Bronchial epithelial cell (primary cell): ENCODE data around the gene RNF5. TPM values are rescaled to one million over a fixed set of nuclear protein-coding genes. Genes with fewer than 3 reads are reported as not detected.
A peak's percentile ranks its signal among the peaks of the same experiment; 100 is the strongest.

Experiments used
- DNase-seq: peaks from one replicate; pipeline ENCODE4 v3.0.0-alpha.2; 2010; ENCODE audit warnings: low read depth
- FAIRE-seq: peaks from 2 replicates; lab custom pipeline; 2011; peaks lifted over from hg19 to GRCh38; lab: Jason Lieb, UNC
- H3K27me3 ChIP-seq: 2 replicates; pipeline ENCODE4 v1.5.1; 2011; ENCODE audit warnings: low read length; ENCODE audit not compliant: control insufficient read depth, insufficient read depth
- H3K36me3 ChIP-seq: 2 replicates; pipeline ENCODE4 v1.5.1; 2011; ENCODE audit warnings: low read length; ENCODE audit not compliant: control insufficient read depth, insufficient read depth
- H3K4me3 ChIP-seq: 2 replicates; pipeline ENCODE4 v1.5.1; 2011; ENCODE audit warnings: mild to moderate bottlenecking, low read depth, low read length, control low read depth
- total RNA-seq: library from RNA; depleted of rRNA; stranded (reverse); fragments of >200 nt; gene quantifications from 2 replicates; pipeline ENCODE4 v1.2.1, GENCODE V29; 2014
- TF ChIP-seq, protein P1 (sequence below): IDR thresholded peaks from 2 replicates; pipeline ENCODE4 v1.5.1; 2011; ENCODE audit warnings: mild to moderate bottlenecking, moderate library complexity, low read length, control low read depth, inconsistent platforms; ENCODE audit not compliant: insufficient read depth, severe bottlenecking

The RNF5 gene
- total RNA-seq, 1 donor from 2014 or later: 50.5 TPM

DNA sequence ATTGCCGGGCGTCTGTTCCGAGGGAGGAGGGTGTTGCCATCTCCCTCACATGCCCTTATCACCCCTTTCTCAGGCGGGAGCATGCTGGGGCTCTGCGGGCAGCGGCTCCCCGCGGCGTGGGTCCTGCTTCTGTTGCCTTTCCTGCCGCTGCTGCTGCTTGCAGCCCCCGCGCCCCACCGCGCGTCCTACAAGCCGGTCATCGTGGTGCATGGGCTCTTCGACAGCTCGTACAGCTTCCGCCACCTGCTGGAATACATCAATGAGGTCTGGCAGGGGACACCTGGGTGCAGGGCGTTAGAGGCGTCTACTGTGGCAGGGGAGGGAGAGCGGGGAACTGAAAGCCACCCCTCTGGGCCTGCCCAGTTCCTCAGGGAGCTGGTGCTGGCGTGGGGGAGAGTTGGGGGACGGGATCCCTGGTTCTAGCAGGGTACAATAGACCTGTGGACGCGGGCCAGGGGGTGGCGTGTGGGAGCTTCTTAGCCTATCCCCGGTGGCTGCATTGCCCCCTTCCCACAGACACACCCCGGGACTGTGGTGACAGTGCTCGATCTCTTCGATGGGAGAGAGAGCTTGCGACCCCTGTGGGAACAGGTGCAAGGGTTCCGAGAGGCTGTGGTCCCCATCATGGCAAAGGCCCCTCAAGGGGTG is 23.6 kb upstream of the RNF5 start:
- peak; percentile 57 for DNase-seq
- peaks cover 7% of the 10 kb centered on the region for H3K36me3 ChIP-seq
- no peaks in the 10 kb centered on the region for H3K27me3 ChIP-seq
- TF ChIP-seq, protein P1, sequence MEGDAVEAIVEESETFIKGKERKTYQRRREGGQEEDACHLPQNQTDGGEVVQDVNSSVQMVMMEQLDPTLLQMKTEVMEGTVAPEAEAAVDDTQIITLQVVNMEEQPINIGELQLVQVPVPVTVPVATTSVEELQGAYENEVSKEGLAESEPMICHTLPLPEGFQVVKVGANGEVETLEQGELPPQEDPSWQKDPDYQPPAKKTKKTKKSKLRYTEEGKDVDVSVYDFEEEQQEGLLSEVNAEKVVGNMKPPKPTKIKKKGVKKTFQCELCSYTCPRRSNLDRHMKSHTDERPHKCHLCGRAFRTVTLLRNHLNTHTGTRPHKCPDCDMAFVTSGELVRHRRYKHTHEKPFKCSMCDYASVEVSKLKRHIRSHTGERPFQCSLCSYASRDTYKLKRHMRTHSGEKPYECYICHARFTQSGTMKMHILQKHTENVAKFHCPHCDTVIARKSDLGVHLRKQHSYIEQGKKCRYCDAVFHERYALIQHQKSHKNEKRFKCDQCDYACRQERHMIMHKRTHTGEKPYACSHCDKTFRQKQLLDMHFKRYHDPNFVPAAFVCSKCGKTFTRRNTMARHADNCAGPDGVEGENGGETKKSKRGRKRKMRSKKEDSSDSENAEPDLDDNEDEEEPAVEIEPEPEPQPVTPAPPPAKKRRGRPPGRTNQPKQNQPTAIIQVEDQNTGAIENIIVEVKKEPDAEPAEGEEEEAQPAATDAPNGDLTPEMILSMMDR: peak; percentile 71
- no peak for FAIRE-seq
- H3K4me3 ChIP-seq: peak overlapping the region; percentile 91

DNA sequence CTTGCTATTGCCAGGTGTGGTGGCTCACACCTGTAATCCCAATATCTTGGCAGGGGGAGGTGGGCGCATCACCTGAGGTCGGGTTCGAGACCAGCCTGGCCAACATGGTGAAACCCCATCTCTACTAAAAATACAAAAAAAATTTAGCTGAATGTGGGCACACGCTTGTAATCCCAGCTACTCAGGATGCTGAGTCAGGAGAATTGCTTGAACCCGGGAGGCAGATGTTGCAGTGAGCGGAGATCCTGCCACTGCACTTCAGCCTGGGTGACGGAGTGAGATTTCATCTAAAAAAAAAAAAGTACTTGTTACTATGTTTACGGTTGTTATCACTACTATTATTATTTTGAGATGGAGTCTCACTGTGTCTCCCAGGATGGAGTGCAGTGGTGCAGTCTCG is 21.3 kb upstream of the RNF5 start:
- H3K4me3 ChIP-seq: no peak overlapping the region
- no peaks in the 10 kb centered on the region for H3K27me3 ChIP-seq
- FAIRE-seq (no peak), DNase-seq (no peak)
- peaks cover 7% of the 10 kb centered on the region for H3K36me3 ChIP-seq
- TF ChIP-seq, protein P1: no peak

DNA sequence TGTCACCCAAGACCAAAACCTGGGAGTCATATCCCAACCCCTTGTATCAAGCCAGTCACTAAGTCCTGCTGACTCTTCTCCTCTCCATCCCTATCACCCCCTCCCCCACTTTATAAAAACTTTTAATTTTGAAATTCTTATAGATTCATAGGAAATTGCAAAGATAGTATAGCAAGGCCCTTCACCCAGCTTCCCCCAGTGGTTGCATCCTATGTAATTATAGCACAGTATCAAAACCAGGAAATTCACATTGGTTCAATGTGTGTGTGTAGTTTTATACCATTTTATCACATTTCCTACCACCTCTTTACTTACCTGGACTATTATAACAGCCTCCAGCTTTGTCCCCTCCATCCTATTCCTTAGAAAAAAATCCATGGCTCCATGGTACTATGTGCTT is 20.2 kb upstream of the RNF5 start:
- Histone ChIP-seq H3K4me3 (no peak overlapping the region), H3K27me3 (no peaks in the 10 kb centered on the region), H3K36me3 (peaks cover 9% of the 10 kb centered on the region)
- FAIRE-seq: no peak
- DNase-seq: no peak
- TF ChIP-seq, protein P1: no peak

DNA sequence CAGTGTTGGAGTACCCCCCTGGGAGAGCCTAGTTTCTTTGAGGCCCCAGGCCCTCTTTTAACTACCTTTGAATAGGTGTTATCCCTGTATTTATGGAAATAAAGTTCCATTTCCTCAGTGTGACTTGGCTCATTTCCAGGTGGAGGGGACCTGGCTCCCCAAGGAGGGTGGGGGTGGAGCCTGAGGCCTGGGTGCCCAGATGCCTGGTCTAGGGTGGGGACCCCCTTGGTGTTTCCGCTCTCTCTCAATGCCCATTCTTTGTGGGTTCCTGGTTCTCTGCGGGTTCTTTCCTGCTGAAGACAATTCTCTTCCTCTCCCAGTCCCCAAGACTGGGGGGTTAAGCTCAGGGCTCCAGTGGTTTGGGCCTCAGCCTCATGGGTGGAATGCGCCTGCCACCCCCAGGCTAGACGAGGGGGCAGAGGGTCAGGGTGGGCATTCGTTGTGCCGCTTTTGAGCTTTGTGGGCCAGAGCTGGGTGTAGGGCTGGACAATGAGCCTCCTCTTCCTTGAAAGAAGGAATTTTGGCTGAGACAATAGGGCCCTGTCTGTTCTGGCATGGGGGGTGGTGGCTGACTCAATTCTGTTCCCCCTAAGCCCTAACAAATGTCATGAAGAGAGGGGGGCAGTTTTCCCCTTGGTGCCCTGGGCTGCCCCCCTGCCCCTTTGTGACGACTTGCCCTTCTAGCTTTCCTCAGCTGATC is 14.5 kb upstream of the RNF5 start:
- DNase-seq (no peak), FAIRE-seq (no peak)
- Histone ChIP-seq H3K4me3 (no peak overlapping the region), H3K36me3 (peaks cover 5% of the 10 kb centered on the region), H3K27me3 (no peaks in the 10 kb centered on the region)
- TF ChIP-seq, protein P1: no peak

DNA sequence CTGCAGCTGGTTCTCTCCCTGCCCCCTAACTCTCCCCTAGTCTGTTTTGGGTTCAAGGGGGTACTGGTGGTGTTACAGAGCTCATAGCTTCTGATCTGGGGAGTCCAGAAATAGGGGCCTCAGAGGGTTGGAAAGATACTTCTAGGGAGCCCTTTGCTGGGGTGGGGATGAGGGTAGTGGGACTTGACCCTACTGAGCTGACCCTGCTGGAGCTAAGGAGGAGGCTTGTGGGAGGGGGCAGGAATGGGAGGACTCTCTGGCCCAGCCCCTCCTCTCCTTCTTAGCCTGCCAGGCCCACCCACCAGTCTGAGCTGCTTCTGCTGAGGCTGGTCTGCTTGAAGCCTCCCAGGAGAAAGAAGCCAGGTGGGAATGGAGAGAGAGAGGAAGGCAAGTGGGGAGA is 13.9 kb upstream of the RNF5 start, which contains the start of gene EGFL8:
Gene EGFL8 (plus strand): TSS at position 301 of the 400 bp plus-strand sequence. CDS start 1,571 bp downstream, outside the sequence.
- H3K27me3 ChIP-seq: no peaks in the 10 kb centered on the region
- H3K36me3 ChIP-seq: peaks cover 7% of the 10 kb centered on the region
- DNase-seq (no peak), FAIRE-seq (no peak)
- TF ChIP-seq, protein P1: no peak
- H3K4me3 ChIP-seq: no peak within 1 kb of the TSS
